Spinal cord (tissue), 4 donors: ENCODE results near the gene AOPEP. TPM values are rescaled to one million over a fixed set of nuclear protein-coding genes. Genes with fewer than 3 reads are reported as not detected.

Experiments used
- polyA plus RNA-seq, 2 donors: library from polyadenylated mRNA; unstranded; fragments of 120-200 nt; gene quantifications; one replicate each; pipeline ENCODE4 v1.2.1, GENCODE V29; 2013; ENCODE audit not compliant: insufficient read length in 2 of 2
- small RNA-seq: library from RNA; depleted of rRNA; stranded (forward); fragments of <200 nt; gene quantifications from one replicate; pipeline ENCODE3, GENCODE V24; 2014; ENCODE audit warnings: low replicate concordance
- total RNA-seq, 2 donors: library from RNA; depleted of rRNA in 1 of 2; stranded (reverse); fragments of 120-200 nt in 1 of 2; fragments of >200 nt in 1 of 2; gene quantifications; one replicate each; pipeline versions ENCODE4 v1.2.3 to v1.2.4, GENCODE V29; 2013 to 2014

Gene AOPEP
- total and polyA plus RNA-seq, 4 donors, result 42.8 to 77.4 (median 56.3) TPM

Small RNA genes lying within 50 kb of the gene (small RNA-seq; reads per million reads assigned to genes)
- 0.16 reads per million for gene MIR2278
- gene MIR23B, result 1,658 reads per million, percentile 99 among the genes with 10 or more reads in this experiment
- 14,310 reads per million, percentile 100 among the genes with 10 or more reads in this experiment for gene MIR27B
- gene MIR3074, result not detected
- not detected for gene MIR6081

Other genes with a start within 250 kb of the AOPEP start
- gene PCAT7, start 171.6 kb upstream of the AOPEP start, total RNA-seq, result not detected
- under 1 TPM in 1 of 2 donors, not detected in 1; 0.53 TPM for gene PCAT7, start 171.6 kb upstream of the AOPEP start, polyA plus RNA-seq
- gene FBP2, start 132.9 kb upstream of the AOPEP start, total RNA-seq, result 1 to 10 TPM in 1 of 2 donors, not detected in 1; 8.0 TPM
- under 1 TPM in 1 of 2 donors, not detected in 1; 0.14 TPM for gene FBP2, start 132.9 kb upstream of the AOPEP start, polyA plus RNA-seq
- 1 to 10 TPM; 1.0 to 1.8 TPM for gene FBP1, start 87.2 kb upstream of the AOPEP start, total RNA-seq
- 1 to 10 TPM; 1.3 to 2.2 TPM for gene FBP1, start 87.2 kb upstream of the AOPEP start, polyA plus RNA-seq